NCI-H187 (cell line): ENCODE measurements around the gene CFAP43.

ENCODE experiments used
- DNase-seq, 2 experiments: peaks; one replicate each; lab custom pipeline; 2025; lab: John Stamatoyannopoulos, UW

The CFAP43 gene, protein sequence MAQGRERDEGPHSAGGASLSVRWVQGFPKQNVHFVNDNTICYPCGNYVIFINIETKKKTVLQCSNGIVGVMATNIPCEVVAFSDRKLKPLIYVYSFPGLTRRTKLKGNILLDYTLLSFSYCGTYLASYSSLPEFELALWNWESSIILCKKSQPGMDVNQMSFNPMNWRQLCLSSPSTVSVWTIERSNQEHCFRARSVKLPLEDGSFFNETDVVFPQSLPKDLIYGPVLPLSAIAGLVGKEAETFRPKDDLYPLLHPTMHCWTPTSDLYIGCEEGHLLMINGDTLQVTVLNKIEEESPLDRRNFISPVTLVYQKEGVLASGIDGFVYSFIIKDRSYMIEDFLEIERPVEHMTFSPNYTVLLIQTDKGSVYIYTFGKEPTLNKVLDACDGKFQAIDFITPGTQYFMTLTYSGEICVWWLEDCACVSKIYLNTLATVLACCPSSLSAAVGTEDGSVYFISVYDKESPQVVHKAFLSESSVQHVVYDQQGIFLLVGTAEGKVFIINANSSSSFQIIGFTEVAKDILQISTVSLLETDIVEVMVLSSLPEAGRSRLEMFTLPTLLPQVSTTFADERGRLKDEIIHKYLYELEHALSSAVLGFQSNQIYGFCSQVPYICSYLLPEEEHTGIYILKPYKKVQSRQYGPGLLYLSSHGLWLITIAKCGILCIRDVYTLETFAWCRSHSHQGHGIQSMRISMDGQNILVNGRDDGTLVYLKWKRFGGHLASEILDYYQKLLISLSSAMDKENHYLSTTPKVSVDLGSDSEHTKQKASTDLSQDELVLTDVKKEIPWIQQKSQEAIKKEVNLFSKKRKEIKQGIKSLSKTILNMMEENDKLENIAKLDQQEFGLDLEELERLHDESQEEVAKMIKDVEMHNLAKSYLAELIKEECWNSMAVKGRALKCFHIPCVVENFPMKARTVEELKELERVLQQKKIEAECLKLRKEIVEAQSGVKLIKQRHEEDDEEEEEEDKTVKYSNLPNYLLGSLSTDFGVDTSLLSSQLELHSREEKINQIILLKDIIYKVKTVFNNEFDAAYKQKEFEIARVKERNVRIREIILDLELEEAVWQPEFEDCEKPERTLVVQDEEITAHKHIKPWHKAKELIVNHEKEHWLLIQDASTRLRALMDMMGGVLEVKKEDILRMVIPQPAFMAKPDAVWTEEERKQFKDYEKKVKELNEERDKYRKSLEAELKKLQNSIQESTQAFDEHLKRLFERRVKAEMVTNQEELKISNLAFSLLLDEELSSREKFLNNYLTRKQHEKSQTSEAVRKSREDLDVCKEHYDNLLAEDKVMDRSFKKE (N-terminal part only)

DNA sequence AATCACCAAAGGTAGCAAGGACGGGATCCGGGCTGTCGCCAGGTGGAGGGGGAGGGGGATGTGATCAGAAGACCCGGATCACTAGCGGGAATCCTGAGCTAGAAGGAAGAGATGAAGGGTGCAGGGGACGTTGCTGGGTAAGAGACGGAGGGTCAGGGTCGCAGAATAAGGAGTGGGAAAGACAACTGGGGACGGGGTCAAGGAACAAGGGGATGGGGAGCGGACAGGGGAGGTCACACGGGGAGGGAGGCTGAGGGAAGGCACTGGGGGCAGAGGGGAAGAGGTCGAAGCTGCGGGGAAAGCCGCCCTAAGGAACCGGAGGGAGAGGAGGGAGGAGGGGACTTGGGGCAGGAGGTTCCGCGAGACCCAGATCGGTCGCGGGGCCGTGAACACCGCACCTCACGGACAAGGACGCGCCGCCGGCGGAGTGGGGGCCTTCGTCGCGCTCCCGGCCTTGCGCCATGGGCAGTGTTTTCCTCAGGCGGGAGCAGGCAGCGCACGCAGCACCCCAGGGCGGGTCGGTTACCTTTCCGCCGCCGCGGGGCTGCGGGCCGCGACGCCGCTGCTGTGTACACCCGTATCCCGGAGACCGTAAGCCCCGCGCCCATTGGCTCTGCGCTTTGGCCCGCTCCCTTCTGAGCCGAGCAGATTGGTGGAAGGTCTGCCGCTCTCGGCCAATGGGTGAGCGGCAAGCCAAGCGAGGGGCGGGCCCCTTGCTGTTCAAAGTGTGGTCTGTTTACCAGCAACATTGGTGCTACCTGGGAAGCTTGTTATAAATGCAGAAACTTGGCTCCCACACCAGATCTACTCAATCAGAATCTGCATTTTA is at the start of gene CFAP43:
Gene CFAP43, minus strand, starts transcription at position 581 of the 829 bp plus-strand sequence. Its CDS starts 118 bp downstream, at position 463.
- peak; percentile 70 to 82 for DNase-seq

DNA sequence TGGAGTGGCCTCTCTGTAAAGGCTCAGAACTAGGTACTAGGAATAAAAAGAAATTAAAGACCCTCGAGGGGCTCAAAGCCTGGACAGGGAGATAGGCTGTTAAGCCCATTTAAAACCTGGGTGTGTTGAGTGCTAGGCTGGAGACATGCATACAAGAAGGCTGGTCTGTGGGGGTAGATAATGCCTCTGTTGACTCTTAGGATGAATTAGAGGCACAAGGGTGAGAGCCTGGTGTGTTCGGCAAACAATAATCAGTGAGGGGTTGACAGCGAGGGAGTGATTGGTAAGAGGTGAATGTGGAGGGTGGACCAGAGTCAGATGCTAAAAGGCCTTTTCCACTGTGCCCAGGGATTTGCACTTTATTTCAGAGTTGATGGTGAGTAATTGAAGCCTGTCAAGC is 49.5 kb upstream of the CFAP43 start:
- DNase-seq: no peak

DNA sequence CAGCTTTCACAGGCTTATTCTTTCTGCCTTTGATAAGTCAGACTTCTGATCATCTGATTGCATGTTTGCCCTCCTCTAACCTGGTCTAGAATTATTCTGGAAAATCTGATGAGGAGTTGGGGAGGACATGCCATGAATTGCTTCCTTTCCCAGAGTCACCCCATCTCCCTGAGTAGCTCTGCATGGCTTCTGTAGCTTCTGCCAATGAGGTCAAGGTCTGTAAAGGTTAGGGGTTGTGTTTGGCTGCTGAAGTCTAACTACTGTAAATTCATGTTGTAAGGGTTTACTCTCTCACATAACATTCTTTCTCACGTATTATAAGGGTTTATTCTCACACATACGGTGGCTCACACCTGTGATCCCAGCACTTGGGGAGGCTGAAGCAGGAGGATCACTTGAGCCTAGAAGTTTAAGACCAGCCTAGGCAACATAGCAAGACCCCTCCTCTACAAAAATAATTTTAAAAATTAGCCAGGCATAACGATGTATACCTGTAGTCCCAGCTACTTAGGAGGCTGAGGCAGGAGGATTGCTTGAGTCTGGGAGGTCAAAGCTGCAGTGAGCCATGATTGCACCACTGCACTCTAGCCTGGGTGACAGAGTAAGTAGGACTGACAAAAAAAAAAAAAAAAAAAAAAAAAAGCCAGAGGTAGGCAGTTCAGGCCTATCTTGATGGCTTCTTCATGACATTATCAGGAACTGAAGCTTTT is 47.5 kb upstream of the CFAP43 start:
- DNase-seq: no peak

DNA sequence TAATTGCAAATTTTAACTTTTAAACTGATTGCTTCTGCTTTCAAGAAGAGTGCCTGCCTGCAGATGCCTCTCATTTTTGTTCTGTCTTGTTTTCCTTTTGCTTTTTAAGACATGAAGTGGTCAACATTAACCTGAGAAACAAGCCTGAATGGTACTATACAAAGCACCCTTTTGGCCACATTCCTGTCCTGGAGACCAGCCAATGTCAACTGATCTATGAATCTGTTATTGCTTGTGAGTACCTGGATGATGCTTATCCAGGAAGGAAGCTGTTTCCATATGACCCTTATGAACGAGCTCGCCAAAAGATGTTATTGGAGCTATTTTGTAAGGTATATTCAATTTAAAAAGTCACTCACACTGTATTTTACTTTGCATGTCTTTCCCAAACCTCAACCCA is 45.6 kb upstream of the CFAP43 start:
- DNase-seq: no peak

DNA sequence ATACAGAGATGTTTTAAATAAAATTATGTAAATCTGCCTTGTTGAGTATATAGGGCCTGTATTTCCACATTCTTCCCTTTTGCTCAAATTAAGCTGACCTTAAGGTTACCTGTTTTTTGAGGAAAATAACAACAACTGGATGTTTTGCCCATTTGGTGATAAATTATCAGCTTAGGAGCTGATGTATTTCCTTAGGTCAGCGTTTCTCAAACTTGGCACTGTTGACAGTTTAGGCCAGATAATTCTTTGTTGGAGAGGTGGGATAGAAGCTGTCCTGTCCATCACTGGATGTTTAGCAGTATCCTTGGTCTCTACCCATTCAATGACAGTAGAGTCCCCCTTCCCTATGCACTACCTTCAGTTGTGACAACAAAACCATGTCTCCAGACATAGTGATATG is 44.0 kb upstream of the CFAP43 start:
- no peak for DNase-seq

DNA sequence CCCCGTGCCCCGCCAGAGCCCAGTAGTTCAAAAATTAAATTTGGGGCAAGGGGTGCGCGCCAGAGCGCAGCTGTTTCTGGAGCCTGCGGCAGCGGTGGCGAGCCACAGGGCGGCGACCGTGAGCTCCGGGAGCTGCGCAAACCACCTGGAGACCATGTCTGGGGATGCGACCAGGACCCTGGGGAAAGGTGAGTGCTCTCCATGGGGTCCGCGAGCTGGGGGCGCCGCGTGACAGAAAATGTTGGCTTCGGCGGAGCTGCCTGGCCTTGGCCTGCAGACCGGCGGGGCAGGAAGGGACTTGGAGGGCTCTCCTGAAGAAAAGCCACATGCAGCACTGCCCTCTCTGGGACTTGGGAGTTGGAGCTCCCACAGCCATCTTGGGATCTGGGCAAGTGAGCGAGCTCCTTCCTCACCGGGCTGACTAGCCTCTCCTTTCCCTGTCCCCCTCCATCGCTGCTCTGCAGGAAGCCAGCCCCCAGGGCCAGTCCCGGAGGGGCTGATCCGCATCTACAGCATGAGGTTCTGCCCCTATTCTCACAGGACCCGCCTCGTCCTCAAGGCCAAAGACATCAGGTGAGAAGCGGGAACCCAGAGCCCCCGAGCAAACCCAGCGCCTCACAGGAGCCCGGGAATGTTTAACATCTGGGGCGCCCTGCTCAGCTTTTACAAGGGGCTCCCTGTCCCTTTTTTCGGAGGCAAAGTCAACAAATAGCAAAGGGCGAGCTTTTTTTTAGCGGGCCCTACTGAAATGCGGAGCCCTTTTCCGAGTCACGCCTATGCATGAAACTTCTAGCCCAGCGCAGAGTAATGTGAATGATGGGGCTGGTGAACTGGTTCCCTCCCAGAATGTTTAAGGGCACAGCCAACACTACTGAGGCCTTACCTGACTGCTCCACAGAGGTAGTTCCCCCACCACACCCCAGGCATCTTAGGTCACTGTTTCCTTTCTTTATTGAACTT is 42.9 kb upstream of the CFAP43 start:
- DNase-seq: no peak

DNA sequence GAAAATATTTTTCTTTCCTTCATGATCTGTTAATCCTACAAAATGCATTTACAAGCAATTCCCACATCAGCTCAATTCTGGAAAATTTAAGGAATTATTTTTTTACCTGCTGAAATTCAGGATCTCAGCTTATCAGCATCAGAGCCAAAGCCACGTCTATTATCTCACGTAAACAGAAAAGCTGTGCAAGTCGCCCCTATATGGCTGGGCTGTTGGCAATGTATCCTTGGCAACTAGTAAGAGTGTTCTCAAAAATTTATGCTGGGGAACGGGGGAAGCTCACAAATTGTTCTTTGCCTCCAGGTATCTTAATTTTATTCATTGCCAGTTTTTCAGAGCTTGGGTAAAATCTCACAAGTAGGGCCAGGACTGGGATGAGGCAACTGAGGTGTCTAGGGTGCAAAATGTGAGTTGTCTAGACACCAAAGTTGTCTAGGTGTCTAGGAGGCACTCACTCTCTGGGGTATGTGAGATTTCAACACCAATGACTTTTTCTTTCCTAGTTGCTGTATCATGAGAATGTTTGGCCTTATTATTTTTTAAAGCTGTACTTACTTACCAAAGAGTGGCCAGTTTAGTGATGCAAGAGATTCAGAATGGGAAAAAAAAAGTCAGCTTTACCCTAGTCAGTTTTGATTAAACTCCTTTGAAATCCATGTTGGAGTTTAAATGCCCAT is 41.9 kb upstream of the CFAP43 start:
- no peak for DNase-seq

DNA sequence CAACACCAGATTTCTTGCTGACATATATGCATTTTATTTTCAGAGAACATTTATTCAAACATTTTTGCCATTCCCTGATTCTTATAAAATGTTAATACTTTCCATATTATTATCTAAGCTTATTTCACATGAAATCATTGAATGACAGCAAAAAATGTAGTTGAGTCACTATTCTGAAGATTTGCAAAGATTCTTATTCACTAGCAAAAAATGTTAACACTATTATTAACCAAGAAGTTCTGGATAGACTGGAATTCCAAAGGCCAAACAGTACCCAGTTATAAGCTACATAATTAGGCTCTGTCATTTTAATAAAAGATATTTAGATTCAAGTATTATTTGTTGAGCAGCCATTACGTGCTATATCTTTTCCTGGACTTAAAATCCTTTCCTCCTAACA is 41.1 kb upstream of the CFAP43 start:
- no peak for DNase-seq

DNA sequence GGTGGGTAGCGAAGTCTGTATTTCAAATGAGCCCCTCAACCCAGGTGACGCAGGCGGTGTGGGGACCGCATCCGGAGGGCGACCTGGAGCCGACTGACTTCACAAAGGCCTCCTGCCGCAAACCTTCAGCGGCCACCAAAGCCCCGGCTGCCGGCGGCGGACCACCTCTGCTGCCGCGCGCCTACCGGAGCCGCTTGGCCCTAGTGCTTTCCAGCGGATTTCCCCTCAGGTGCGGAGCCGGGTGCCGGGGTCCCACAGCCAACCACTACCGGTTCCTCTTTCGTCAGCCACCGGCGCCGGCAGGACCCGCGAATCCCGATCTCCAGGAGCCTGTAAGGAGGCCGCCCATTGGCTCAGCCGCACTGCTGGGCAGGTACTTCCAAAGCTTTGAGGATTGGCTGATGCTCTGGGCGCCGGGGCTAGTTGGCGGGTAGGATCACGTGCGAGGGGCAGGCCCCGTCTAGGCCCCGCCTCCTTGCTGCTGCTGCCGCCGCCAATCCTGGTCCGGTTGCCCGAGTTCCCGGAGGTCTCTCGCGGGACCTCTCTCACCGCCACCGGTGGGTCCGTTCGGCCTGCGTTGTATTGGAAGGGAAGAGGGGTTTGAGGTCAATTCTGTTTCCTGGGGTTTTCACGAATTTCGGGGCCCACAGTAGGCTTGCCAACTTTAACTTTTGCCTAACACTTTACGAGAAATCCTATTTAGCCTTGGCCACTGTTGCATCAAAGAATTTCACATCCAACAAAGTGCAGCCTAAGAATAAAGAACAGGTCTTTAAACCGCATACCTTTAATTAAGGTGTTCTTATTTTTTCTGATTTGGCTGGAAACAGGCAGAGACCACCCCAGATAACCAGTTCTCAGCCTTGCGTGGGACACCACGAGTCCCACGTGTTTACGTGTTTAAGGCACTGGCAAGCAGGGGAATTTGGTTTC is 36.8 kb upstream of the CFAP43 start, which contains the start of gene GSTO2:
Gene GSTO2, plus strand, starts transcription at position 472 of the 933 bp plus-strand sequence. CDS start 5,732 bp downstream, outside the sequence.
- DNase-seq: peak; percentile 54 to 94

DNA sequence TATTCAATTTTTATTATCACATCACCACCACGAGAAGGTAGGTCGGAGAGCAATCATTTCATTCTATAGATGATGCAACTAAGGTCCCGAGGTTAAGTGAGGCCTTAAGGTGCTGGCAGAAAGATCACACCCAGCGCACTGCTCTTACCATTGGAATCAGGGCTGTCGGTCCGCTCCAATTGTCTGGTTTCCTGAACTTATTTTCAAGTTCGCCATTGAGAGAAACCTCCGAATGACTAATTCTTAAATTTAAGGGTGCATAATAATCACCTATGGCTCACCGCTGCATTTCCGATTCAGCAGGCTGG is 36.2 kb upstream of the CFAP43 start:
- DNase-seq: no peak

DNA sequence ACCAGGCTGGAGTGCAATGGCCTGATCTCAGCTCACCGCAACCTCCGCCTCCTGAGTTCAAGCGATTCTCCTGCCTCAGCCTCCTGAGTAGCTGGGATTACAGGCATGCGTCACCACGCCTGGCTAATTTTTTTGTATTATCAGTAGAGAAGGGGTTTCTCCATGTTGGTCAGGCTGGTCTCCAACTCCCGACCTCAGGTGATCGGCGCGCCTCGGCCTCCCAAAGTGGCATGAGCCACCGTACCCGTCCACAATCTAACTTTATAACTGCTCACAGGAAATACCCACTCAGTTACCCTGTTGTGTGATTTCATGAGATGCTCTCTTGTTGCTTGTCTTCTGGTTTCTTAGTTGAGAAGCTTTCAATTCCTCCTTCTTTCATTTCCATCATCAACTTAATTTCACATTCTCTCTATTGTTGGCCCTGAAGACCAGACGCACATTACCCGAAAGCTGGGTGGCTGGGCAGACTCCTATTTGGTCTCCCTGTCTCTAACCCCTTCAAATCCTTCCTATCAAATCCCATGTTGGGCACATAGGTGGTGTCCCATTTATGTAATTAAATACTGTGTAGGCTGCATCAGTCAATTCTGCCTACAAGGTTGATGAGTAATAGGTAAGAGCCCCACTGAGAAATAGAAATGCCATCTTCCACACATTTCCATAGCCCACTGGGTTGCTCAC is 35.7 kb upstream of the CFAP43 start:
- DNase-seq: no peak

DNA sequence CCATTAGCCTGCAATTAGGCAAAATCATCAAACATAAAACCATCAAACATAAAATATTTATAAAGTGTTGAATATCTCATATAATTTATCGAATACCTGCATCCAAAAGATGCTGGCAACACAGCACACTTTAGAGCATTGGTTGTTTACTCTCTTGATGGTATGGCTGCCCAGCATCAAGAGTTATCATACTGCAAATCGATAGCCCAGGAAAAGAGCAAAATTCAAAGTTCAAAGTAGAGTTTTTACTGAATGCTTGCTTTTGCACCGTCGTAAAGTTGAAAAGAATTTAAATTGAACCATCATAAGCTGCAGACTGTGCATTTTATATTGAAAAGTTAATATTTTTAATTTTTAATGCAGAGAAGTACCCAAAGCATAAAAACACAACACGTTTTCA is 32.6 kb upstream of the CFAP43 start:
- DNase-seq: no peak

DNA sequence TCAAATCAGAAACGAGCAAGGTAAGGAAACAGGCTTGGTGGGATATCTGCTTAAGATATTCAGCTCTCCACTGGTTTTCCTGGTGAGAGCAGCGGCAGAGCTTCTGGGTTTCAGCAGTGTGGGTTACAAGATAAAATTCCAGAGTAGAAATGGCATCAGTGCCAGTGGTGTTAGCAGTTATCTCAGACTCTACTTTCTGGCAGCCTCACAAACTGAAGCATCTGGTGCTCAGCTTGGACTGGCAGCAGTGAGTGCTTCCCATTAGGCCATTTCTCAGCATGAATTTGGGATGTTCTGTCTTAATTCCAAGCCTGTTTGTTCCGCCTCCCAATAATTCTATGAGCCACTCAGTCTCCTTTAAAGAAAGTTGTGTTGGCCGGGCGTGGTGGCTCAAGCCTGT is 29.9 kb upstream of the CFAP43 start:
- no peak for DNase-seq

DNA sequence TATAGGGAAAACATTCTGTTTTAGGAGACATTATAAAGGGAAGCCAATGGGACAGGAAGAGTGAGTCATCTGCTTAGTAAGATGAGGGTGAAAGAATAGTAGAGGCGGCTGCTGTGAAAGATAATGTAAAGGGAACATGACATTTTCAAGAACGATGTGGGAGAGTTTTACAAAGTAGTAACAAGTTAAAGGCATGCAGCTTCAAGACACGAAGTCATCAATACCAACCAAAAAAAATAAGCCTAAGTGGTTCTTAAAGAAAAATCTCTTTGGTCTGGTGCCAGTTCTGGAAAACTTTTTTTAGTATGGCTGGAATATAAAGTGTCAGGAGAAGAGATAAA is 28.6 kb upstream of the CFAP43 start:
- DNase-seq: no peak

DNA sequence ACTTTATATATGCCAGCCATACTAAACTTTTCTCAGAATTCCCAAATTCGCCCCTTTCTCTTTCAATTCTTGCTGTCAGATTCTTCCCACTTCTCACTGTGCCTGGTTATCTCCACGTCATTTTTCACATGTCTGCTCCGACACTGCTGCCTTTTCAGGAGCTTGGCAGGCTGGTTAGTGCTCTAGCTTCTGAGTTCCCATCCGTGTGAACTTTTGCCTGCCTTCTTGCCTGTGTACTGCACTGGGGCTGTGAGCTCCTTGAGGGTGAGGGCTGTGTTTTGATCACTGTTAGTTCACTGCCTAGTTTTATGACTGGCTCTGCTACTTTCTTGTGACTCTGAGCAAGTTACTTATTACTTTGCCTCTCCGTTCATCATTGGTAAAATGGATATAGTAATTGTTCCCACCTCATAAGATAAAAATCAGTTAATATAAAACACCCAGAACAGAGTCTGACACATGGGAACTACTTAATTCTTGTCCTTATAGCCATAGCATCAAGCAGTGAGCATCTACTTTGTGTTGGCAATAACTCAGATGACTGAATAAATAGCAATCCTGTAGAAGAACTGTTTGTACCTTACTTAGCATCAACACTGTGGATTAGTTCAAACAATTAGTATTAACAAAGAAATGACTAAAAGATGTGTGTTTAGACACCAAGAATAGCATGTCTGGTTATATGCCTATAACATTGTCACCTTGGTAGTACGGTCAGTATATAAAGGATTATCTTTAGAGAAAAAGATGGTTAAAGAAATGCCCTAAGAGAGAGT is 28.0 kb upstream of the CFAP43 start:
- no peak for DNase-seq

DNA sequence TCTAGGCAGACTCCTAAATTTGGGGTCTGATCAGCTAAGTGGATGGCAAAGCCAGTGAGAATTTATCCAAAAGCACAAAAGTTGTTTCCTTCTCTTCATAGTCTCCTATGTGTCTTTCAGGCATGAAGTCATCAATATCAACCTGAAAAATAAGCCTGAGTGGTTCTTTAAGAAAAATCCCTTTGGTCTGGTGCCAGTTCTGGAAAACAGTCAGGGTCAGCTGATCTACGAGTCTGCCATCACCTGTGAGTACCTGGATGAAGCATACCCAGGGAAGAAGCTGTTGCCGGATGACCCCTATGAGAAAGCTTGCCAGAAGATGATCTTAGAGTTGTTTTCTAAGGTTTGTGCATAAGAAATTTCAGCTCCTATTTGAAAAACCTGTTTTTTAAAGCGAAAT is 27.3 kb upstream of the CFAP43 start:
- DNase-seq: no peak

DNA sequence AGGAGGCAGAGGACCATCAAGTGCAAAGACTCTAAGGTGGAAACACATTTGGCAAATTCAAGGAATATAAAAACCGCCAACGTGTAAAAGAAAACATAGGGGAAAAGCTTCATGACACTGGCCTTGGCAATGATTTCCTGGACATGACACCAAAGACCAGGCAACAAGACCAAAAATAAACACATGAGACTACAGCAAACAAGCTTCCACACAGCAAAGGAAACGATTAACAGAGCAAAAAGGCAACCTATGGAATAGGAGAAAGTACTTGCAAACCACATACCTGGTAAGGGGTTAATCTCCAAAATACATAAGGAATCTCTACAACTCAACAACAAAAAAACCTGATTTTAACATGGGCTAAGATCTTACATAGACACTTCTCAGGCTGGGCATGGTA is 26.0 kb upstream of the CFAP43 start:
- no peak for DNase-seq
